Neural cell (in vitro differentiated cells): Measurements from ENCODE around the gene TOB1.

Experiments used
- EP300 ChIP-seq: fragments of 450-650 bp; conservative IDR thresholded peaks from 2 replicates; pipeline ENCODE4 v1.6.1; 2014; ENCODE audit warnings: antibody characterized with exemption, mild to moderate bottlenecking, moderate library complexity; ENCODE audit not compliant: poor library complexity, severe bottlenecking
- EZH2 ChIP-seq: fragments of 200-600, 300-800 bp; shearing (Covaris generic), sonication (generic); IDR thresholded peaks from 2 replicates; pipeline ENCODE4 v1.6.1; 2014; ENCODE audit warnings: antibody characterized with exemption, low read length, borderline replicate concordance, mild to moderate bottlenecking; ENCODE audit not compliant: insufficient read depth, poor library complexity, severe bottlenecking
- POLR2AphosphoS5 ChIP-seq: IDR thresholded peaks from 2 replicates; pipeline ENCODE4 v1.6.1; 2012
- RAD21 ChIP-seq: fragments of 450-650 bp; conservative IDR thresholded peaks from 2 replicates; pipeline ENCODE4 v1.6.1; 2014; ENCODE audit warnings: antibody characterized with exemption, mild to moderate bottlenecking, moderate library complexity
- SMC3 ChIP-seq: fragments of 450-650 bp; conservative IDR thresholded peaks from 2 replicates; pipeline ENCODE4 v1.6.1; 2014; ENCODE audit warnings: antibody characterized with exemption, mild to moderate bottlenecking, moderate library complexity; ENCODE audit not compliant: poor library complexity
- TAF1 ChIP-seq: IDR thresholded peaks from 2 replicates; pipeline ENCODE4 v1.6.1; 2012; ENCODE audit warnings: low read depth
- TF ChIP-seq, protein P1 (sequence below): IDR thresholded peaks from 2 replicates; pipeline ENCODE4 v1.6.1; 2012; ENCODE audit warnings: borderline replicate concordance
- TF ChIP-seq, protein P2 (sequence below): fragments of 450-650 bp; IDR thresholded peaks from 2 replicates; pipeline ENCODE4 v1.5.1; 2014; ENCODE audit warnings: antibody characterized with exemption, mild to moderate bottlenecking, moderate library complexity; ENCODE audit not compliant: poor library complexity, severe bottlenecking

DNA sequence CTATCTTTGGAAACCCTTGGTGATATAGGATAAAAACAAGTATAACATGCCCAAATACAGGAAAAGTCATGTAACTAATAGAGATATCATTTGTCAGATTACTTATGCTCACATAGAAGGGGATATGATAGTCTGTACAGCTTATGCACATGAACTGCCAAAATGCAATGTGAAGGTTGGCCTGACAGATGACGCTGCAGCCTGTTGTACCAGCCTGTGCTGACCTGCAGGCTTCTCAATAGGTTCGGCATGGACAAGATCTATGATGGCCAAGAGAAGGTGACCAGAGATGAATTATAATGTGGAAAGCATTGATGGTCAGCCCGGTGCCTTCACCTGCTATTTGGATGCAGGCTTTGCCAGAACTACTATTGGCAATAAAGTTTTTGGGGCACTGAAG is 18.1 kb downstream of the TOB1 start:
- TF ChIP-seq, protein P1, sequence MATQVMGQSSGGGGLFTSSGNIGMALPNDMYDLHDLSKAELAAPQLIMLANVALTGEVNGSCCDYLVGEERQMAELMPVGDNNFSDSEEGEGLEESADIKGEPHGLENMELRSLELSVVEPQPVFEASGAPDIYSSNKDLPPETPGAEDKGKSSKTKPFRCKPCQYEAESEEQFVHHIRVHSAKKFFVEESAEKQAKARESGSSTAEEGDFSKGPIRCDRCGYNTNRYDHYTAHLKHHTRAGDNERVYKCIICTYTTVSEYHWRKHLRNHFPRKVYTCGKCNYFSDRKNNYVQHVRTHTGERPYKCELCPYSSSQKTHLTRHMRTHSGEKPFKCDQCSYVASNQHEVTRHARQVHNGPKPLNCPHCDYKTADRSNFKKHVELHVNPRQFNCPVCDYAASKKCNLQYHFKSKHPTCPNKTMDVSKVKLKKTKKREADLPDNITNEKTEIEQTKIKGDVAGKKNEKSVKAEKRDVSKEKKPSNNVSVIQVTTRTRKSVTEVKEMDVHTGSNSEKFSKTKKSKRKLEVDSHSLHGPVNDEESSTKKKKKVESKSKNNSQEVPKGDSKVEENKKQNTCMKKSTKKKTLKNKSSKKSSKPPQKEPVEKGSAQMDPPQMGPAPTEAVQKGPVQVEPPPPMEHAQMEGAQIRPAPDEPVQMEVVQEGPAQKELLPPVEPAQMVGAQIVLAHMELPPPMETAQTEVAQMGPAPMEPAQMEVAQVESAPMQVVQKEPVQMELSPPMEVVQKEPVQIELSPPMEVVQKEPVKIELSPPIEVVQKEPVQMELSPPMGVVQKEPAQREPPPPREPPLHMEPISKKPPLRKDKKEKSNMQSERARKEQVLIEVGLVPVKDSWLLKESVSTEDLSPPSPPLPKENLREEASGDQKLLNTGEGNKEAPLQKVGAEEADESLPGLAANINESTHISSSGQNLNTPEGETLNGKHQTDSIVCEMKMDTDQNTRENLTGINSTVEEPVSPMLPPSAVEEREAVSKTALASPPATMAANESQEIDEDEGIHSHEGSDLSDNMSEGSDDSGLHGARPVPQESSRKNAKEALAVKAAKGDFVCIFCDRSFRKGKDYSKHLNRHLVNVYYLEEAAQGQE = no peak
- TF ChIP-seq SMC3 = no peak
- TF ChIP-seq, protein P2, sequence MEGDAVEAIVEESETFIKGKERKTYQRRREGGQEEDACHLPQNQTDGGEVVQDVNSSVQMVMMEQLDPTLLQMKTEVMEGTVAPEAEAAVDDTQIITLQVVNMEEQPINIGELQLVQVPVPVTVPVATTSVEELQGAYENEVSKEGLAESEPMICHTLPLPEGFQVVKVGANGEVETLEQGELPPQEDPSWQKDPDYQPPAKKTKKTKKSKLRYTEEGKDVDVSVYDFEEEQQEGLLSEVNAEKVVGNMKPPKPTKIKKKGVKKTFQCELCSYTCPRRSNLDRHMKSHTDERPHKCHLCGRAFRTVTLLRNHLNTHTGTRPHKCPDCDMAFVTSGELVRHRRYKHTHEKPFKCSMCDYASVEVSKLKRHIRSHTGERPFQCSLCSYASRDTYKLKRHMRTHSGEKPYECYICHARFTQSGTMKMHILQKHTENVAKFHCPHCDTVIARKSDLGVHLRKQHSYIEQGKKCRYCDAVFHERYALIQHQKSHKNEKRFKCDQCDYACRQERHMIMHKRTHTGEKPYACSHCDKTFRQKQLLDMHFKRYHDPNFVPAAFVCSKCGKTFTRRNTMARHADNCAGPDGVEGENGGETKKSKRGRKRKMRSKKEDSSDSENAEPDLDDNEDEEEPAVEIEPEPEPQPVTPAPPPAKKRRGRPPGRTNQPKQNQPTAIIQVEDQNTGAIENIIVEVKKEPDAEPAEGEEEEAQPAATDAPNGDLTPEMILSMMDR = no peak
- no peak for TF ChIP-seq EZH2
- no peak for TF ChIP-seq EP300
- no peak for TF ChIP-seq POLR2AphosphoS5
- TF ChIP-seq TAF1 = no peak
- no peak for TF ChIP-seq RAD21
